Measurements from ENCODE around the gene UQCR11. TPM values are rescaled to one million over a fixed set of nuclear protein-coding genes. Genes with fewer than 3 reads are reported as not detected.

Gene UQCR11
- total and polyA plus RNA-seq, 2 of the 8 experiments (the other 6 are each of a cell fraction or from before 2014, with no cell fraction given), result 162 to 171 TPM

GRCh38 chr19:1619094-1619439 lies 13.8 kb upstream of the UQCR11 start (continued):
- TF ChIP-seq, protein P1, sequence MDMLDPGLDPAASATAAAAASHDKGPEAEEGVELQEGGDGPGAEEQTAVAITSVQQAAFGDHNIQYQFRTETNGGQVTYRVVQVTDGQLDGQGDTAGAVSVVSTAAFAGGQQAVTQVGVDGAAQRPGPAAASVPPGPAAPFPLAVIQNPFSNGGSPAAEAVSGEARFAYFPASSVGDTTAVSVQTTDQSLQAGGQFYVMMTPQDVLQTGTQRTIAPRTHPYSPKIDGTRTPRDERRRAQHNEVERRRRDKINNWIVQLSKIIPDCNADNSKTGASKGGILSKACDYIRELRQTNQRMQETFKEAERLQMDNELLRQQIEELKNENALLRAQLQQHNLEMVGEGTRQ (IDR thresholded peaks at IDR 0.05; ENCODE audit: low read length), result no peak
- TF ChIP-seq EGR1 (IDR thresholded peaks at IDR 0.05; ENCODE audit: borderline replicate concordance, low read depth, low read length) (no peak), CHD2 (IDR thresholded peaks at IDR 0.05; ENCODE audit: low read length) (no peak), SP1 (IDR thresholded peaks at IDR 0.05; ENCODE audit: low read depth, low read length) (no peak), RBBP5 (IDR thresholded peaks at IDR 0.05; ENCODE audit: borderline replicate concordance, low read depth, low read length) (no peak), SRF (IDR thresholded peaks at IDR 0.05; ENCODE audit: low read depth, low read length) (no peak)
